Limb (tissue), 2 donors: Measurements from ENCODE around the gene IRS1.

ENCODE experiments used
- DNase-seq, 2 donors: peaks; one replicate each; pipeline ENCODE4 v3.0.0-alpha.2; 2016; ENCODE audit errors: extremely low spot score in 2 of 2

The IRS1 gene

GRCh38 chr2:226791487-226792081 lies 8.0 kb downstream of the IRS1 start:
- peak; percentile 86 to 94 for DNase-seq

- DNase-seq, result no peak
Measured at GRCh38 chr2:226791056-226791486, 8.5 kb downstream of the IRS1 start.

- no peak for DNase-seq
Measured at GRCh38 chr2:226790431-226790830, 9.2 kb downstream of the IRS1 start.

GRCh38 chr2:226790011-226790410 lies 9.6 kb downstream of the IRS1 start:
- no peak for DNase-seq

DNA sequence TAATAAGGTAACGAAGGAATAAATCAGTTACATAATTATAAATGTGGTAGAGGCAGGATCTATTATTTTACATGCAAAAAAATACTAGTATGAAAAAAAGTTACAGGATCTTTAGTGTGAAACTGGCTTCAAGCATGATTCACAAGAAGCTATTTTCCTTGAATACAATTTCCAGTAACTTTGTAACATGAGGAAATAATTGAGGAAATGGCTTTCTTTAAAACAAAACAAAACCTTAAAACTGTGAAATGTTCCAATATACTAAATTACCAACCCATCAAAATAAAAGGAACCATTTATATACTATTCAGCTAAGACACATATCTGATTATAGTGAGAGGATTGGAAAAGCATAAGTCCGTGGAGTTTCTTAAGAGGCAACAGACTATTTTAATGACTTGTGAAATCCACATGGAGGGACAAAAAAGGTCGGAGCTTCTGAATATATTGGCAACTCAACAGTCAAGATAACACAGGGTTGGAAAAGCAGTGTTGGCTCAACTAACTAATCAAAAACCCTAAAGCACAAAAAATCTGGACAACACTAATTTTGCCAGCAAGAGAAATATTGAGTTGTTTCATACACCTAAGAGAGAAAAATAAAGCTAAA lies 10.6 kb downstream of the IRS1 start:
- DNase-seq, result no peak

- DNase-seq, result no peak
Measured at GRCh38 chr2:226788064-226788463, 11.6 kb downstream of the IRS1 start.

DNA sequence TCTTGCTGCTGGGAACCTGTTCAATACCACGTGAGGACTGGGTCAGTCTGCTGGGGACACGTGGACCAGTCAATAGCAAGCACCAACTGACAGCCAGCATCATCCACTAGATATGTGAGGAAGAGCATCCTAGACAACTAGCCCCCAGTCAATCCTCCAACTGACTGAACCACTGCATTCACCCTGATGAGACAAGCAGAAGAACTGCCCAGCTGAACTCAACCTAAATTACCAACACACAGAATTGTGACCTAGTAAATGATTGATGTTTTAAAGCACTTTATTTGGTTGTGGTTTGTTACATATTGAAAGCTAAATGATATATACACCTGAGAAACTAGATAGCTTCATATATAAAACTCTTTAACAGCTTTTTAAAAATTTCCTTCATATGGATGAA lies 15.7 kb downstream of the IRS1 start:
- no peak for DNase-seq

DNA sequence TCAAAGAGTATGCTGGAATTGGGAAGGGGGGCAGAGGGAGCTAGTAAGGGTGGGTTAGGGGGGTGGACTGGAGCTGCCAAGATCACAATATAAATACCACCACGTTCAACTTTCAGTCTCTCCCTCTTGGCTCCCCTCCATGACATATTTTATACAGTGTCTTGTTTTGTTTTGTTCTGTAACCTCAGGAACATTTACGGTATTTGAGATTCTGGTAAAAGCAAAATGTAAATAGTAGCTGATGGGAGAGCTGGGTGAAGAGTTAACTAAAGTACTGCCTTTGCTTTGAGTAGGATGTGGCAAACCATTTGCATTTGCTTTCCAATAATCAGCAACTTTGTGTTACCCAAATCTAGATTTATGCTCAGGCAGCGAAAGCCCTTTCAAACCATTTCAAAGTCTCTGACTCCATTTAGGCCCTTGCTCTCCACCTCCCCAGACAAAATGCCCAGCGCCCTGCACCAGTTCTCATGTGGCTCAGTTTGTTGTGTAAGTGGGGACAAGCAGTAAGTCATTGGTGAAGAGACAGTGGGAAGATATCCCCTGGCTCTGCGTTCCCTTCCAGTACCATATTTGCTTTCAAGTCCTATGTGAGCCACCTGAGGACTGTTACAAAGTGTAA lies 17.4 kb downstream of the IRS1 start:
- DNase-seq, result no peak

- DNase-seq, result no peak
Measured at GRCh38 chr2:226780431-226780830, 19.2 kb downstream of the IRS1 start.

DNA sequence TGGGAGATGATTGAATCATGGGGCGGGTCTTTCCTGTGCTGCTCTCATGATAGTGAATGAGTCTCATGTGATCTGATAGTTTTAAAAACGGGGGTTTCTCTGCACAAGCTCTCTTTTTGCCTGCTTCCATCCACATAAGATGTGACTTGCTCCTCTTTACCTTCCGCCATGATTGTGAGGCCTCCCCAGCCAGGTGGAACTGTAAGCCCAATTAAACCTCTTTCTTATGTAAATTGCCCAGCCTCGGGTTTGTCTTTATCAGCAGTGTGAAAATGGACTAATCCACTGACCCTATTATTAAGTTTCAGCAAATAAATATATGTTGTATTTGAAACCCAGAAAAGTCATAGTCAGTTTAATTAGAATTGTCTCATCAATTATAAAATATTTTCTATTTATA lies 22.0 kb downstream of the IRS1 start:
- no peak for DNase-seq

DNA sequence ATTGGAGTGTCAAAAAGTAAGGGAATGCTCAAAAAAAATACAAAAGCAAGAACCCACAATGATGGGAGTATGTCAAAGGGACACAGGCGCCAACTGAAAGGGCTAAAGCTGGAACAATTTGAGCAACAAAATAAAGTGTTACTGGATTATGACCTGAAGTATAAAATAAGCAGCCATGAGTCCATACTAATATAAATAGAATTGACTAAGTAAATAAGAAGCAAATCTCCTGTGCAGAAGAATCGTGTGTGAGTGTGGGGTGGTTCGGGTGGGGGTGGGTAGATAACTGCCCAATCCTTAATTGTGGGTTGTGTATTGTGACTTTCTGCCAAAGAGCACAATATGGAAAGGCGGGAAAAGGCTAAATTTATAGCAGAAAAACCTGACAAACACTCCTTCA lies 23.5 kb downstream of the IRS1 start:
- no peak for DNase-seq

DNA sequence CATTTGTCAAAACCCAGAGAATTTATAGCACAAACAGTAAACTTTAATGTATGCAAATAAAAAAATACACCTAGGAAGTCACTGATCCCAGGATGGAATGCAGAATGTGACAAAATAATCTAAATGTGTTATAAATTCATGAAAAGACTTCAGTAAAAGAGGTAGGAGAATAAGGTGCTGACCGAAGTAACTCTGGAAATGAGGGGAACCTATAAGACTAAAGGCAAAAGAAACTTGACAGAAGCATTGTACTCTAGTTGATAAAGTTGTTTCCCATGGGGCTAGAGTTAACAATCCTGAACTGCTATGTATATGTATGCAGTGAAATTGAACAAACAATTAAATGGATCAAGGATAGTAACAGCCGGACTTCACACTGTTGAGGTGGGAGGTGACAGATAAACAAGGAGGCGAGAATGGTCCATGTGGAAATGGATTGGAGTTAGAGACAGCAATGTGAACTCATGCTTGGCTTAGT lies 24.5 kb downstream of the IRS1 start:
- no peak for DNase-seq

GRCh38 chr2:226773291-226773690 lies 26.3 kb downstream of the IRS1 start:
- no peak for DNase-seq

DNA sequence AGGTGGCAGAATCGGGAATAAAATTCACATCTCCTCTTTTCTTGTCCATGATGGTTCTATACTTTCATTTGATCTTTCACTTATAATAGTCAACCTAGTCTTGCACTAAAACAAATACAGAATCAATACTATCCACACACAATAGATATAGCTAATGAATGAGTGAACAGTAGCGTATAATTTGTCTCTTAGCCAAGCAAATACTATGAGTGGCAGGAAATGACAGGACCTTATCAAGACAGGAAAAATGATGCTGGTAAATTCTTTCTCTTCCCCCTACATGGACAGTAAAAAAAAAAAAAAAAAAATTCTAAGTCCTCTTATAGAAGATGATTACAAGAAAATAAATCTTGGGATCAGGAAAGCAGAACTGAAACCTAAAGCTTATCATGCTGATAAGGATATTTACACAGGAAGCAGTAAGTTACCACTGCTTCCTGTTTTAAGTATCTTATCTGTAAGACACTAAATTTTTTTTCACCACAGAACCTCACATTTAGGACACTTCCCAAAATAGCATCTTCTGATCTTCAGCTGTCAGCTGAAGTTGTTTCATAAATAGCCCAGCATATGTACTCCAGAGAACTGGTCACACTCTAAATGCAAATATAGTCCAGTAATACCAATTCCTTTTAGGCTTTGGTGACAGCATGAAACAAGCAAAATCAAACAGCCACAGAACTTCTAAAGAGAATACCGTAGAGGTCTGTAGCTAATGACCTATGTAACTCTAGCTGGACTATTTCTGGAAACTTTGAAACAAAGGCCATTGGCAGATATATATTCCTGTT lies 27.0 kb downstream of the IRS1 start:
- no peak for DNase-seq

- no peak for DNase-seq
Measured at GRCh38 chr2:226771067-226771466, 28.6 kb downstream of the IRS1 start.

DNA sequence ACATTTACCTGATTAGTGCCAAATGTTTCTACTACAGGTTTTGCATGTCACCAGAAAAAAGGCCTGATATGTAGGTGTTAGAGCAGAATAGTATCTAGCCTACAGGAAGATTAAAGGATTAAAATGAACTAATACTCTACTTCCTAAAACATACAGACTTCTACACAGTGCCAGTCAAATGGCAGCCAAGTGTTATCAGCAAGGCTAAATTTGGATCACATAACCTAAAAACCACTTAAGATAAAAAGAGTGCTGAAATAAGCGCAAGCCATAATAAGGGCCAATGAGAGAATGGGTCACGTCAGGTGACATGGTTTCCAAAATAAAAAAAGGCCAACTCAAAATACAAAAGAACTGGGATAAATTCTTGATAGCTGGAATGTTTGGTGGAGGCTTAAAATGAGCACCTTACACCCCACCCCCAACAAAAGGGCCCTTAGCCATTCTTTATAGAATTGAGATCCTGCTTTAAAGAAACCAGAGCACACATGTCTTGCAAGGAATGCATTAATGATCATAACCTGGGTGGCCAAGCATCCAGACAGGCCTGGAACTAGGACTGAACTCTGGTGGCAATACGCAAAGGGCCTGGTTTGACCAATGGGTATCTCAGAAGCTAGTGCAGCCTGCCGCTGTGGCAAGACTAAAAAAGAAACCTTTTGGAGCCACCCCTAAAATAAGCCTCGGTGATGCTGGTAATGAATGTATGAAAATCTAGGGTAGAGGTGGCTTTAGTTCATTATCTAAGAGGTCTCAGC lies 32.4 kb downstream of the IRS1 start:
- DNase-seq, result no peak

GRCh38 chr2:226766352-226767055 lies 33.1 kb downstream of the IRS1 start:
- DNase-seq, result no peak

DNA sequence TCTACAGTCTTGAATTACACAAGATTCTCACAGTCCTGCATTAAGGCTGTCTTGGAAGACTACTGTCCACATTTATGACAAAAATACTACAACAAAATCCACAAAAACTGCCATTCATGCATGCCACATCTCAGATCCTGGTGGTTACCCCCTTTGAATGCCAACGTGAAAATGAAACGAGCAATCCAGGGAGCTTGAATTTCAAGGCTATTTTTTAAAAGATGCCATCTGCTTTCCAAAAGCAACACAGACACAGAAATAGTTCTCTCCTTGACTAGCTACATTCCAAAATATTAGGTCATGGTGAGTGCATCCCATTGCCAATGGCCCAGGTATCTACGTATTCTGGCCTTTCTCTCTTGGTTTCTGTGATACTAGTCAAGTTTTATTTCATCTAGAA lies 36.3 kb downstream of the IRS1 start:
- DNase-seq, result no peak

GRCh38 chr2:226761195-226761583 lies 38.4 kb downstream of the IRS1 start:
- DNase-seq, result no peak

DNA sequence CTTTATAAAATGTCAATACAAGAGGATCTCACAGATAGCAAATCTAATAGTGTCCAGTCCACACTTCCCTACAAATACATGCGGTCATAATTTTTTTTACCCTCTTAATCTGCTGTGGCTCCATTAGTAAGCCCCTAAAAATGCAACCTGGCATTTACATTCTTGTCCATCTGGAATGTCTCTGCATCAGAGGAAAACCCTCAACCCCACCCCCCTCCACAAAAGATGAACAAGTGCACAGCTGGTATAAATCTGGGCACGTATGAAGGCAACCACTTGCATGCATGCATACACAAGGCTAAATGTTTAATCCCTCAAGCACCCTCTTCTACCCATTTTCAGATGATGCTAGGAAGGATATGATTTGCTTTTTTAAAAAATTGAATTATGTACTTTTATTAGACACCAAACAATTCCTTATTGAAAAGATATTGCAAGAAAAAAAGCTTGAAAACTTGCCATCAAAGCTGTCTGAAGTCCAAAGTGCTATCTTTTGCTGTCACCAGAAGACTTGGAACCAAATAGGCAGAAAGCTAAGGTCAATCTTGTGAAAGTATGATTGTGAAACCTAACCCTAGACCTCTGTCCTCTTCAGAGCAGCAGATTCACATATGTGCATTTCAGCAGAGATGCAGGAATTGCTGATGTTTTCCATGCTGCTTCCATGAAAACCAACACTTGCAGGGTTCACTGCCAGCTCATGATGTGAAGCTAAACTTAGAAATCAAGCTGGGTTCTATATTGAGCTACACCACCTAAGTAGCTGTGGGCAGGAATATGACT lies 39.0 kb downstream of the IRS1 start:
- no peak for DNase-seq
